HepG2 (cell line): ENCODE measurements around the gene DSTN. TPM values are rescaled to one million over a fixed set of nuclear protein-coding genes. Genes with fewer than 3 reads are reported as not detected.

Source experiments
- BORCS8-MEF2B ChIP-seq: sonication (generic); formaldehyde crosslinking; IDR thresholded peaks from 2 replicates; pipeline ENCODE4 v1.8.0; 2022; ENCODE audit warnings: mild to moderate bottlenecking, missing genetic modification reagents
- EED ChIP-seq: sonication (generic); formaldehyde crosslinking; IDR thresholded peaks from 2 replicates; pipeline ENCODE4 v1.5.0; 2020; ENCODE audit warnings: mild to moderate bottlenecking, missing genetic modification reagents
- ELF3 ChIP-seq: IDR thresholded peaks from 2 replicates; pipeline ENCODE4 v1.6.1; 2016; ENCODE audit warnings: missing genetic modification reagents, missing compliant biosample characterization
- FOXM1 ChIP-seq: sonication (generic); formaldehyde crosslinking; IDR thresholded peaks from 2 replicates; pipeline ENCODE4 v1.5.0; 2020; ENCODE audit warnings: missing genetic modification reagents
- FOXO1 ChIP-seq: sonication (generic); formaldehyde crosslinking; IDR thresholded peaks from 2 replicates; pipeline ENCODE4 v1.4.0; 2020; ENCODE audit warnings: missing genetic modification reagents
- GTF3A ChIP-seq: sonication (generic); formaldehyde crosslinking; conservative IDR thresholded peaks from 2 replicates; pipeline ENCODE4 v1.4.0; 2020; ENCODE audit warnings: mild to moderate bottlenecking, missing genetic modification reagents
- KLF16 ChIP-seq, 2 experiments: sonication (generic) in 1 of 2; formaldehyde crosslinking in 1 of 2; IDR thresholded peaks; 2 replicates each; pipeline versions ENCODE4 v1.6.1 to v1.8.0; 2016 to 2023; ENCODE audit warnings: missing genetic modification reagents in 2 of 2, missing compliant biosample characterization in 1 of 2
- MYNN ChIP-seq: sonication (generic); formaldehyde crosslinking; IDR thresholded peaks from 2 replicates; pipeline ENCODE4 v1.4.0; 2020; ENCODE audit warnings: mild to moderate bottlenecking, low read depth, missing genetic modification reagents
- NRL ChIP-seq: sonication (generic); formaldehyde crosslinking; IDR thresholded peaks from 2 replicates; pipeline ENCODE4 v1.5.0; 2020; ENCODE audit warnings: missing genetic modification reagents, mild to moderate bottlenecking, moderate library complexity, borderline replicate concordance
- PCBP1 ChIP-seq: fragments of 200-400 bp; formaldehyde crosslinking; IDR thresholded peaks from 2 replicates; pipeline ENCODE4 v1.6.1; 2017; ENCODE audit warnings: mild to moderate bottlenecking, low read depth, low read length, borderline replicate concordance
- POLR2A ChIP-seq, 2 experiments: IDR thresholded peaks; 2 replicates each; pipeline ENCODE4 v1.6.1; 2011; ENCODE audit warnings: low read depth in 2 of 2, low read length in 2 of 2, mild to moderate bottlenecking in 1 of 2, moderate library complexity in 1 of 2; ENCODE audit not compliant: insufficient read depth in 1 of 2
- PPARG ChIP-seq: conservative IDR thresholded peaks from 2 replicates; pipeline ENCODE4 v1.6.1; 2016; ENCODE audit warnings: missing biosample characterization, missing genetic modification reagents
- PRMT3 ChIP-seq: sonication (generic); formaldehyde crosslinking; IDR thresholded peaks from 2 replicates; pipeline ENCODE4 v1.8.1; 2022; ENCODE audit warnings: low read depth, mild to moderate bottlenecking, moderate library complexity, missing genetic modification reagents, borderline replicate concordance
- SATB2 ChIP-seq: sonication (generic); formaldehyde crosslinking; IDR thresholded peaks from 2 replicates; pipeline ENCODE4 v1.5.0; 2020; ENCODE audit warnings: missing genetic modification reagents
- SIN3A ChIP-seq: IDR thresholded peaks from 2 replicates; pipeline ENCODE4 v1.6.1; 2011; ENCODE audit warnings: low read depth, mild to moderate bottlenecking, control low read depth, low read length, borderline replicate concordance
- SNAPC2 ChIP-seq: sonication (generic); formaldehyde crosslinking; IDR thresholded peaks from 2 replicates; pipeline ENCODE4 v1.8.1; 2022; ENCODE audit warnings: mild to moderate bottlenecking, missing genetic modification reagents
- TFDP2 ChIP-seq: sonication (generic); formaldehyde crosslinking; IDR thresholded peaks from 2 replicates; pipeline ENCODE4 v1.4.0; 2020; ENCODE audit warnings: missing genetic modification reagents
- ZBTB34 ChIP-seq: sonication (generic); formaldehyde crosslinking; IDR thresholded peaks from 2 replicates; pipeline ENCODE4 v1.8.0; 2022; ENCODE audit warnings: mild to moderate bottlenecking, missing genetic modification reagents
- ZNF138 ChIP-seq: sonication (generic); formaldehyde crosslinking; IDR thresholded peaks from 2 replicates; pipeline ENCODE4 v1.5.0; 2020; ENCODE audit warnings: mild to moderate bottlenecking, low read depth, missing genetic modification reagents
- ZNF17 ChIP-seq: sonication (generic); formaldehyde crosslinking; IDR thresholded peaks from 2 replicates; pipeline ENCODE4 v1.5.0; 2020; ENCODE audit warnings: mild to moderate bottlenecking, missing genetic modification reagents
- ZNF235 ChIP-seq: sonication (generic); formaldehyde crosslinking; IDR thresholded peaks from 2 replicates; pipeline ENCODE4 v1.8.1; 2023; ENCODE audit warnings: mild to moderate bottlenecking, missing genetic modification reagents, borderline replicate concordance
- ZNF558 ChIP-seq: sonication (generic); formaldehyde crosslinking; IDR thresholded peaks from 2 replicates; pipeline ENCODE4 v1.9.0; 2022; ENCODE audit warnings: mild to moderate bottlenecking, missing genetic modification reagents, borderline replicate concordance
- ZNF619 ChIP-seq: sonication (generic); formaldehyde crosslinking; IDR thresholded peaks from 2 replicates; pipeline ENCODE4 v1.4.0; 2020; ENCODE audit warnings: mild to moderate bottlenecking, missing genetic modification reagents
- ZNF724P ChIP-seq: sonication (generic); formaldehyde crosslinking; IDR thresholded peaks from 2 replicates; pipeline ENCODE4 v1.8.0; 2022; ENCODE audit warnings: missing genetic modification reagents, borderline replicate concordance
- ZNF773 ChIP-seq: sonication (generic); formaldehyde crosslinking; IDR thresholded peaks from 2 replicates; pipeline ENCODE4 v1.4.0; 2020; ENCODE audit warnings: missing genetic modification reagents, borderline replicate concordance
- polyA plus RNA-seq, 8 experiments: library from polyadenylated mRNA; depleted of rRNA in 3 of 8; stranded (reverse) in 7 of 8; unstranded in 1 of 8; fragments of >200 nt; fragmentation: Illumina TruSeq in 4 of 8; extraction: Trizol in 4 of 8; gene quantifications; 2 replicates each; pipeline versions ENCODE4 v1.2.1 to v1.2.3, GENCODE V29; 2011 to 2016; ENCODE audit warnings: low read depth in 4 of 8, missing spikeins in 1 of 8, mixed read lengths in 1 of 8; ENCODE audit not compliant: insufficient read depth in 1 of 8
- total RNA-seq, 5 experiments: library from RNA; depleted of rRNA; stranded (reverse); fragments of >200 nt; fragmentation: Illumina TruSeq; extraction: Trizol; gene quantifications; 2 replicates each; pipeline ENCODE4 v1.2.3, GENCODE V29; 2016; ENCODE audit warnings: low read depth in 1 of 5
- TF ChIP-seq, protein P1 (sequence below), 2 experiments: sonication (generic) in 1 of 2; formaldehyde crosslinking in 1 of 2; IDR thresholded peaks; 2 replicates each; pipeline versions ENCODE4 v1.4.0 to v1.6.1; 2018 to 2020; ENCODE audit warnings: missing genetic modification reagents in 2 of 2, borderline replicate concordance in 1 of 2, low read depth in 1 of 2, mild to moderate bottlenecking in 1 of 2, missing biosample characterization in 1 of 2

DSTN gene
- total and polyA plus RNA-seq, 2 of the 13 experiments (the other 11 are each of a cell fraction or from before 2014, with no cell fraction given), result 27.6 to 106 TPM

DNA sequence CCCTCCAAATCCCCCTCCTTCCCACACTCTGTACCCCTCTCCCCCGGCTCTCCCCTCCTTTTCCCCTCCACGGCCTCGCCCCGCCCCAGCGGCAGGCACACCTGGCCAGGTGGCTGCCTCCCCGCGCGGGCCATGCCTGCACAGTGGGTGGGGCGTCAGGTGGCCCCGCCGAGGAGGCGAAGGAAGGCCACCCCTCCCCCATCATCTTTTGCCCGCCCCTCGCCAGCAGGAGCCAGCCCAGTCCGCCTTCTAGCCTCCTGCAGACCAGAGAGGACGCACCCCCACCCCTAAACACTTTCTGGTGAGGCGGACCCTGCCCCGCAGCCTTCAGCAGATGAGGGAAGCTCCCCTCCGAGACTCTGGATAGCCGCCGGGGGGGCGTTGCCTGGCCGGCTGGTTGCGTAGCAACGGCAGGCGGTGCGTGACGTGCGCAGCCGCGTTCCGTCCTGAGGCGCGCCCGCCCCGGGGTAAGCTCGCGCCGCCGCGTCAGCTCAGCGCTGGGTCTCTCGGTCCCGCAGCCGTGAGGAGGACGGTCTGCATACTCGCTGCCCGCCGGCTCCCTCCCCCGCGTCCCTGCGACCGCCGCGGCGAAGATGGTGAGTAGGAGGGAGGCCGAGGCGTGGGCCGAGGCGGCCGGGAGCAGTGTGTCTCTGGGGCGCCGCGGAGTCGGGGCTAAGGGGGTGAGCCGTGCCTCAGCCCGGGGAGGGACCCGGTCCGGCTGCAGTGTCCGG, at the start of gene DSTN (continued):
- TF ChIP-seq SIN3A (peak; percentile 71), KLF16 (CRISPR knock-in tag; IDR thresholded peaks at IDR 0.05) (peak; percentile 56 to 93; a peak in 2 of 4 replicates), POLR2A (IDR thresholded peaks at IDR 0.05; ENCODE audit: insufficient read depth in 1 of 2, low read depth in 2 of 2, low read length in 2 of 2) (peak; percentile 81 to 83), FOXO1 (peak; percentile 28; the same call in 1 of the 2 replicates), ZNF619 (peak; percentile 62; the same call in 1 of the 2 replicates), ZNF773 (CRISPR knock-in tag) (no peak), ZBTB34 (no peak; the same call in 1 of the 2 replicates), MYNN (CRISPR knock-in tag) (no peak; the same call in 1 of the 2 replicates), SATB2 (CRISPR knock-in tag) (no peak), ZNF138 (no peak), PRMT3 (CRISPR knock-in tag) (no peak), TFDP2 (peak; percentile 65; the same call in 1 of the 2 replicates), BORCS8-MEF2B (CRISPR knock-in tag) (0 out of 2 replicates have a peak, but pooled peaks have one; percentile 13), PPARG (peak; percentile 47), ZNF17 (CRISPR knock-in tag) (no peak), ELF3 (CRISPR knock-in tag) (peak; percentile 55; the same call in 1 of the 2 replicates), ZNF235 (CRISPR knock-in tag) (peak; percentile 99), SNAPC2 (0 out of 2 replicates have a peak, but pooled peaks have one; percentile 18), FOXM1 (CRISPR knock-in tag) (no peak), ZNF724P (no peak; the same call in 1 of the 2 replicates), GTF3A (CRISPR knock-in tag) (no peak), PCBP1 (peak; percentile 89), ZNF558 (0 out of 2 replicates have a peak, but pooled peaks have one; percentile 24), EED (peak; percentile 97), NRL (CRISPR knock-in tag) (peak; percentile 47)
- TF ChIP-seq, protein P1, sequence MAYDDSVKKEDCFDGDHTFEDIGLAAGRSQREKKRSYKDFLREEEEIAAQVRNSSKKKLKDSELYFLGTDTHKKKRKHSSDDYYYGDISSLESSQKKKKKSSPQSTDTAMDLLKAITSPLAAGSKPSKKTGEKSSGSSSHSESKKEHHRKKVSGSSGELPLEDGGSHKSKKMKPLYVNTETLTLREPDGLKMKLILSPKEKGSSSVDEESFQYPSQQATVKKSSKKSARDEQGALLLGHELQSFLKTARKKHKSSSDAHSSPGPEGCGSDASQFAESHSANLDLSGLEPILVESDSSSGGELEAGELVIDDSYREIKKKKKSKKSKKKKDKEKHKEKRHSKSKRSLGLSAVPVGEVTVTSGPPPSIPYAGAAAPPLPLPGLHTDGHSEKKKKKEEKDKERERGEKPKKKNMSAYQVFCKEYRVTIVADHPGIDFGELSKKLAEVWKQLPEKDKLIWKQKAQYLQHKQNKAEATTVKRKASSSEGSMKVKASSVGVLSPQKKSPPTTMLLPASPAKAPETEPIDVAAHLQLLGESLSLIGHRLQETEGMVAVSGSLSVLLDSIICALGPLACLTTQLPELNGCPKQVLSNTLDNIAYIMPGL (CRISPR knock-in tag; IDR thresholded peaks at IDR 0.05; ENCODE audit: borderline replicate concordance in 1 of 2, low read depth in 1 of 2), result peak; percentile 89 to 95; a peak in 2 of 4 replicates
